NCI-H460 (cell line): ENCODE results near the gene ANO7. TPM values are rescaled to one million over a fixed set of nuclear protein-coding genes. Genes with fewer than 3 reads are reported as not detected.

Experiments
- DNase-seq: peaks from one replicate; pipeline ENCODE4 v3.0.0-alpha.2; 2016; ENCODE audit warnings: low read depth; ENCODE audit errors: extremely low read depth
- total RNA-seq: library from RNA; depleted of rRNA; stranded (reverse); fragments of >200 nt; shearing (Covaris generic); gene quantifications from 2 replicates; pipeline ENCODE4 v1.2.3, GENCODE V29; 2014

The ANO7 gene
- total RNA-seq, 1 experiment from 2014 or later, result 1.9 TPM

DNA sequence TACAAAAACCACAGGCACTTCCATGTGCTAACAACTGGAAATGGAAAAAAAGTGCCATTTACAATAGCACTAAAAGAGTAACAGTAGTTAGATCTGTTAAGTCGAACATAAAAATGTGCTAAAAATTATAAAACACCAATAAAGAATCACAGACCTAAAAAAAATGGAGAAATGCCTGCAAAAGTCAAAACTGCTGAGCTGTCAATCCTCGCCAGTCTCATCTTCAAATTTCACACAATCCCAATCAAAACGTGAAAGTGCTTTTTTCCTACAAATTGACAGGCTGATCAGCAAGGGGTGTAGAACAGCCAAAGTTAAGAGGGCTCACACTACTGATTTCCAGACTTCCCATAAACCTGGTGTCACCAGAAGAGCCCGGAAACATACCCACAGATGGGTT lies 53.2 kb downstream of the ANO7 start:
- no peak for DNase-seq

GRCh38 chr2:241242306-241242705 lies 53.8 kb downstream of the ANO7 start:
- DNase-seq, result no peak

DNA sequence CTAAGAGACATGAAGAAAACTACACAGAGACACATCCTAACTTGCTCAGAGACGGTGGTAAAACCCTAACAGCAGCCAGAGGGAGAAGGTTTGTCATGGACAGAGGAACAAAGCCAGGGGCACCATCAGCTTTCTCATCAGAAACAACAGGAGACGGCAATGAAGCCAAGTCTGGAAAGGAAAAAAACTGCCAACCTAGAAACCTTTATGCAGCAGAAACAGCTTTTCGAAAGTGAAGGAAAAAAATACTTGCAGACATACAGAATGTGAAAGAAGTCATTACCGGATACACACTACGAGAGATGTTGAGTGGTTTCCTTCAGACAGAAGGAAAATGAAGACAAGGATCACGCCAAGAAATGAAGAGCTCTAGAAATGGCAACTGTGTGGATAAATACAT lies 55.9 kb downstream of the ANO7 start:
- DNase-seq, result no peak

- DNase-seq, result no peak
Measured at GRCh38 chr2:241248289-241248688, 59.8 kb downstream of the ANO7 start.

- DNase-seq, result no peak
Measured at GRCh38 chr2:241248897-241249296, 60.4 kb downstream of the ANO7 start.

- DNase-seq, result no peak
Measured at GRCh38 chr2:241249654-241250053, 61.2 kb downstream of the ANO7 start.

DNA sequence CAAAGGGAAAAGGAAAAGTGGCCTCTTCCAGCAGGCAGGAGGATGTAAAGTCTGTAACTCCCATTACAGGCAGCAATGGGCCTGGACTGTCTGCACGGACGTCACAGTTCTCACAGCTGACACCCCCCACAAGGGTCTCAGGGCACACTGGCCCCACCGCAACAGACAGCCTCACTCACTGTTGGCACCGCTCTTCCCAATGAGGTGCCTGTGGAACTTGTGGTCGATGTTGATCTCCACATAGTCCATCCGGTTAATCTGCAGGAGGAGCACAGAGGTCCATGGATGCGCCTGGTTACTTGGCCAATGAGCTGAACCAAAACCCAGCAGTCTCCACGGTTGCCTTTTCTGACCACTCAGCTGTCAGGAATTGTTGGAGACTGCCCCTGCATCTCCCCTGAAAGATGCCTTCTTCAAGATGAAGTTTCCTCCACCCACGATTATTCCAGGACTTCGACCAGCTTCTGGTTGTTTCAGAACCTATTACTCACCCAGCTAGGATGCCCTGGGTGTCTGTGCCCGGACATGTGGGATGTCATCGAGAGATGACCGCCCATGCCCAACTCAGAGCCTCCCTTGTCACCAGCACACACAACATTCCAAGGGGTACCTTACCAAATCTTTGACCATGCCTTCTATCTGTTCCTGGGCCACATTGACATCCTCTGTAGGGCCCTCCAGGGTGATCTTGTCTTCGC lies 64.5 kb downstream of the ANO7 start:
- no peak for DNase-seq

DNA sequence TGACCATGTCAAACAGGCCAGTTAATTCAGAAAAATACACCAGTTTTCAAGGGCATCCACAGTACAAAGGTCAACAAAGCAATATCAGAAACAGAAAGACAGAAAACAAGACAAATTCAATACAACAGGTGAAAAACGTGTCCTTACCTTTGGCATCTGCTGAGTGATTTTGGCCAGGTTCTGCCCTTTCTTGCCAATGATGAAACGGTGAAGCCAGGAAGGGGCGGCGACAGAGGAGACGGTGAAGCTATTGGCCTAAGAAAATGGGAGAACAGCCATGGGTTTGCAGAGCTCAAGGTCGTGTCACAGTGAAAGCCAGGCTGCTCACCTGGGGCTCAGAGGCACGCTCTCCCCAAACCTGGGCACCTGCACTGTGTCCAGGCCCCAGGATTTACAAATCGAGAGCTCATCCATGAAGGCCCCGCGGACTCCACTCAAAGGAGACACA lies 66.5 kb downstream of the ANO7 start:
- no peak for DNase-seq

GRCh38 chr2:241255542-241256167 lies 67.2 kb downstream of the ANO7 start:
- DNase-seq, result no peak

GRCh38 chr2:241256168-241256545 lies 67.7 kb downstream of the ANO7 start:
- no peak for DNase-seq

DNA sequence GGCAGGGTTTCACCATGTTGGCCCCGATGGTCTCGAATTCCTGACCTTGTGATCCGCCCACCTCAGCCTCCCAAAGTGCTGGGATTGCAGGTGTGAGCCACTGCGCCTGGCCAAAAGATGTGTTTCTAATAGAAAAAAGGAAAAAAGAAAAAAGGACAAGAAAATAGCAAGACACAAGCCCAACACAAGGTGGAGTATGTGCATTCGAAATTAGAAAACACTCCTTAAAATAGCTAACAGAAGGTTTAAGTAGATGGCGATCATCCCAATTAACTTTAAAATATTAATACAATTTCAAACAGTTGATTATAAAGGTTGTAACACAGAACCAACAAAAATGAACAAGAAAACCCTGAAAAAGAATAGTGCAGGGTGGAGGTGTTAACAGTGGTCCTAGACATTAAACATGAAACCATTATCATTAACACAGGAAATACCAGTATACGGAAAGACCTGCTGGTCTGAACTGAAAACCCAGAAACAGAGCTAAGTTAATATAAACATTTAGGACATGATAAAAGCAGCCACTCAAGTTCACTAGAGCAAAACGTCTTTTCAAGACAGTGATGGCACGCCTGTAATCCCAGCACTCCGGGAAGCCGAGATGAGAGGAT lies 69.0 kb downstream of the ANO7 start:
- no peak for DNase-seq

GRCh38 chr2:241258505-241259280 lies 70.2 kb downstream of the ANO7 start:
- DNase-seq, result no peak

DNA sequence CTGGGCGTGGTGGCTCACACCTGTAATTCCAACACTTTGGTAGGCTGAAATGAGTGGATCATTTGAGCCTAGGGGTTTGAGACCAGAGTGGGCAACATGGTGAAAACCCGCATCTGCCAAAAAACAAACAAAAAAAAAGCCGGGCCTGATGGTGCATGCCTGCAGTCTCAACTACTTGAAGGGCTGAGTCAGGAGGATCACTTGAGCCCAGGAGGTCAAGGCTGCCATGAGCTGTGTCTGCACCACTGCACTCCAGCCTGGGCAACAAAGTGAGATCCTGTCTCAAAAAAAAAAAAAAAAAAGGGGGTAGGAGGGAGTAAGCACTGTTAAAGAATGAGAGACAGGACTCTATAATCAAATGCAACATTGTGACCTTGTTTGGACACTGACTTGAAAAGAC lies 72.4 kb downstream of the ANO7 start:
- DNase-seq, result no peak

- DNase-seq, result no peak
Measured at GRCh38 chr2:241261628-241262027, 73.2 kb downstream of the ANO7 start.

DNA sequence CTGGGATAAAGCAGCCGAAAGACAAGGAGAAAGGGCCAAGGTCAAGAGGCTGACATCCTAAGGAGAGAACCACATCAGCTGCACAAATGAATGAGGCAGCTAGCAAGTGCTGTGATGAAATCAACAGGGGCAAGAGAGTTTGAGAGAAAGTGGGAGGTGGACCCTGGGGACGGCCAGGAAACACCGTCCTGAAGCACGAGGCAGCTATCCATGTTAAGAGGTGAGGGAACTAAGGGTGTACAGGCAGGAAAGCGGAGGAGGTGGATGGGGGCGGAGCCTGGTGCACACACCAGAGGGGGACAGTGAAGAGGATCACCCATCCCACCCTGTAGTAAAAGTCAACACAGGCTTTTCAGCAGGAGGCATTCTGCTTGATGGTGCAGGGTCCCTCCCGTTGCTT lies 74.6 kb downstream of the ANO7 start:
- no peak for DNase-seq

GRCh38 chr2:241265506-241265905 lies 77.0 kb downstream of the ANO7 start:
- no peak for DNase-seq

DNA sequence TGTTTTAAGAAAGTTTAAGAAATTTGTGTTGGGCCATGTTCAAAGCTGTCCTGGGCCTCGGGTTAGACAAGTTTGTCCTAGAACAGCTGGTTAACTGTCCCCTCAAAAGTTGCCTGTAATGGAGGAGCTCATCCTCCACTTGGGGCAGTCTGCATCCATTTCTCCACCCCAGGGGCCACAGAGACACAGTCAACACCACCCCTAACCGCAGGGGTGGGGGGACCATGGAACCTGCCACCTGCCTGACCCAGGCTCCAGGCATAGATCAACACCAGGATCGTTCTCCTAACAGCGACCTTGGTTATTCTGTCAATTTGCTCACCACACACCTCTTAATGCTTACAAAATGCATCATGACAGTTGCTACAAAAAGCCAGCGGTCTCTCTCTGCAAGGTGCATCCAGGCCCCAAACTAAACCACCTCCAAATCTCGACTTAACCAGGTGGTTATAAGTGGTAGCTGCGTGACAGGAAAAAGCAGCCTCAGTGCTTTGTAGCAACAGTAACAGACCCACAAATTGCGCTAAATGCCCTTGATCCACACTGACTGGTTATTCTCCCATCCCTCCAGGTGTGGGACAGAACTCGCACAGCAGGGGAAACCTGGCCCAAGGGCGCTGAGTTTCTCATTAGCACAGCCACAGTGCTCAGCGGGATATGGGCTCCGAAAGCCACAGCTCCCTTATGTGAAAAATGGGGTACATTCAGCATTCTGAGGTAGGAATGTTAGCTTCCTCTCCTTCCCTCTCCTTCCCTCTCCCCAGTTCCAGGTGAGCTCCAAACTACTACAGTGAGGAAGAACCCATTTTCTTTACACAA lies 79.0 kb downstream of the ANO7 start:
- no peak for DNase-seq

DNA sequence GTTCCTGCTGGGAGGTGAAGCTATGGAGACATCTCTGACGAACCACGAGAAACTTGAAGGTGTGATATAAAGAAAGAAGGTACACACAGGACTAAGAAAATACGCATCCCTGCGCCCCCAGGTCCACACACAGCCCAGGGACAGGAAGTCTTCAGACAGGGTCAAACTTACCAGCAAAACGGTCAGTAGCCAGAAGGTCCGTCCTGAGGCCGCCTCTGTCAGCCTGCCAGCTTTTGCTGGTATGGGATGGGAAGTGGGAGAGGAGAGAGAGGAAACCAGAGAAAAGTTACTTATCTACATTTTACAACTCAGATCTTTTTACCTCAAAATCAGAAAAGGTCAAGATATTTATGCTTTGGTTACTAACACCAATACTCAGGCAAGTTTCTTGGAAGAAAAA lies 79.8 kb downstream of the ANO7 start:
- no peak for DNase-seq

- no peak for DNase-seq
Measured at GRCh38 chr2:241268716-241269445, 80.4 kb downstream of the ANO7 start.
